Small intestine (tissue), 7 donors: ENCODE results near the gene PROSER2. TPM values are rescaled to one million over a fixed set of nuclear protein-coding genes. Genes with fewer than 3 reads are reported as not detected.
A peak's percentile ranks its signal among the peaks of the same experiment; 100 is the strongest.

Experiments used
- DNase-seq, 2 donors: peaks; one replicate each; pipeline versions ENCODE4 v3.0.0 to v3.0.0-alpha.2; 2013
- FAIRE-seq: peaks from 2 replicates; lab custom pipeline; 2012; peaks lifted over from hg19 to GRCh38; lab: Jason Lieb, UNC
- H3K27ac ChIP-seq, 3 donors: one replicate each; pipeline ENCODE4 v1.5.1; 2013; ENCODE audit warnings: low read length in 2 of 3, mild to moderate bottlenecking in 2 of 3, control low read depth in 1 of 3, inconsistent platforms in 1 of 3, low read depth in 1 of 3, moderate library complexity in 1 of 3
- H3K27me3 ChIP-seq, 3 donors: one replicate each; pipeline ENCODE4 v1.6.1; 2013; ENCODE audit warnings: low read length in 3 of 3, inconsistent platforms in 1 of 3; ENCODE audit not compliant: control insufficient read depth in 3 of 3, insufficient read depth in 3 of 3
- H3K36me3 ChIP-seq, 3 donors: one replicate each; pipeline ENCODE4 v1.6.1; 2013; ENCODE audit warnings: low read length in 3 of 3, inconsistent platforms in 1 of 3, low read depth in 1 of 3, mild to moderate bottlenecking in 1 of 3, moderate library complexity in 1 of 3; ENCODE audit not compliant: control insufficient read depth in 3 of 3, insufficient read depth in 2 of 3
- H3K4me1 ChIP-seq, 3 donors: one replicate each; pipeline ENCODE4 v1.6.1; 2013; ENCODE audit warnings: low read length in 2 of 3, inconsistent platforms in 1 of 3, low read depth in 1 of 3, mild to moderate bottlenecking in 1 of 3, moderate library complexity in 1 of 3; ENCODE audit not compliant: control insufficient read depth in 3 of 3, insufficient read depth in 2 of 3
- H3K4me3 ChIP-seq, 3 donors: one replicate each; pipeline ENCODE4 v1.5.1; 2013; ENCODE audit warnings: low read length in 3 of 3, control low read depth in 1 of 3, inconsistent platforms in 1 of 3, low read depth in 1 of 3, mild to moderate bottlenecking in 1 of 3, moderate library complexity in 1 of 3
- H3K9me3 ChIP-seq, 2 donors: one replicate each; pipeline ENCODE4 v1.6.1; 2013; ENCODE audit warnings: low read depth in 1 of 2, low read length in 1 of 2; ENCODE audit not compliant: control insufficient read depth in 2 of 2, insufficient read depth in 1 of 2
- WGBS, 3 donors: extraction: QIAGEN DNeasy Blood & Tissue Kit; methylation state at CpG; one replicate each; pipeline ENCODE4 v1.1.7; 2013; 5-methylcytosine and 5-hydroxymethylcytosine counted together
- polyA plus RNA-seq, 4 donors: library from polyadenylated mRNA; stranded (reverse) in 3 of 4; unstranded in 1 of 4; fragments of 200-250 nt in 3 of 4; fragments of 120-200 nt in 1 of 4; gene quantifications; one replicate each; pipeline versions ENCODE4 v1.2.1 to v1.2.3, GENCODE V29; 2013
- donor health status: healthy with polysubstance abuse.
- donor health status: control.
- donor health status: control.
- donor health status: Bipolar disorder and iron deficiency.
- donor health status: healthy.

The PROSER2 gene
- polyA plus RNA-seq, 4 donors = 0.54 to 6.8 (median 1.7) TPM; not detected in 1

- H3K27ac ChIP-seq = peak overlapping the region in 1 of 3 donors; percentile 69
- no peaks in the 10 kb centered on the region for H3K27me3 ChIP-seq
- WGBS, 3 donors = 80 to 88% (median 84%) methylated on average over 19 of the region's 19 CpGs
- no peaks in the 10 kb centered on the region for H3K9me3 ChIP-seq
- no peak overlapping the region for H3K4me3 ChIP-seq
- DNase-seq (peak in 1 of 2 donors; percentile 79), FAIRE-seq (no peak)
- peaks cover 7 to 51% (median 17%) of the 10 kb centered on the region in 3 donors for H3K4me1 ChIP-seq
- no peaks in the 10 kb centered on the region for H3K36me3 ChIP-seq
Observed at GRCh38 chr10:11876805-11877590, 53.8 kb downstream of the PROSER2 start.

DNA sequence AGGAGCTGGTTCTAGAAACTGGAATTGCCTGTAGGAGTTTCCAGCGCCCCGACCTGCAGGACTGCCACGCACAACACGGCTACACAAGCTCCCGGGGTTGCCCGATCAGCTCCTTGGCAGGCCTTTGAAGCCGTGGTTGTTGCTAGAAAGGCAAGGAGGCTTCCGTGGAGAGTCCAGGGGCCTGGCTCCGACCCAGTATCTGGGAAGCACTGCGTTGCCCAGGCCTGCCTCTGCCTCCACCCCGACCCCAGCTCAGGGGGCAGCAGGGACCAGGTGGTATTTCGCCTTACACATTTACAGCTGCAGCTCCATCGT lies 54.4 kb downstream of the PROSER2 start:
- Histone ChIP-seq H3K27me3 (no peaks in the 10 kb centered on the region), H3K9me3 (no peaks in the 10 kb centered on the region), H3K4me3 (no peak overlapping the region), H3K27ac (peak overlapping the region in 1 of 3 donors; percentile 69), H3K4me1 (peaks cover 7 to 54% (median 17%) of the 10 kb centered on the region in 3 donors), H3K36me3 (no peaks in the 10 kb centered on the region)
- FAIRE-seq (no peak), DNase-seq (no peak)
- 78 to 82% (median 79%) methylated on average over 13 of the region's 13 CpGs for WGBS, 3 donors

DNA sequence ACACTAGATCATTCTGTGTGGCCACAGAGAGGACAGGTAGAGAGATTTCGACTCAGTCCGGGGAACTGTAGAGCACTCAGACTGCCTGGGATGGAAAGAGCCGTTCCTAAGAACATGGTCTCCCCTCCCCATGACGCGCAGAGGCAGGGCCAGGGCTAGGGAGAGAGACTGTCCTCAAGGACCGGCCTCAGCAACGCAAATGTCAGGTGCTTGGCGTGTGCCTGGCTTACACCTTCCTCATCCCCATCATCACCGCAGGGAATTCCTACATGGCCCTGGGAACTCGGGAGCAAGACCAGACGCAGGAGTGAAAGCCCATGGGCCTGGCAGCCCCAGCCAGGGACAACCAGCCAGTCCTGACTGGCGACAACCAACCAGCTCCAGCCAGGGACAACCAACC lies 55.6 kb downstream of the PROSER2 start:
- no peaks in the 10 kb centered on the region for H3K36me3 ChIP-seq
- no peak overlapping the region for H3K4me3 ChIP-seq
- WGBS, 3 donors = 86 to 88% (median 87%) methylated on average over 11 to 12 of the region's 12 CpGs
- no peaks in the 10 kb centered on the region for H3K27me3 ChIP-seq
- peaks cover 7 to 56% (median 17%) of the 10 kb centered on the region in 3 donors for H3K4me1 ChIP-seq
- FAIRE-seq (no peak), DNase-seq (no peak)
- no peak overlapping the region for H3K27ac ChIP-seq
- H3K9me3 ChIP-seq = no peaks in the 10 kb centered on the region

DNA sequence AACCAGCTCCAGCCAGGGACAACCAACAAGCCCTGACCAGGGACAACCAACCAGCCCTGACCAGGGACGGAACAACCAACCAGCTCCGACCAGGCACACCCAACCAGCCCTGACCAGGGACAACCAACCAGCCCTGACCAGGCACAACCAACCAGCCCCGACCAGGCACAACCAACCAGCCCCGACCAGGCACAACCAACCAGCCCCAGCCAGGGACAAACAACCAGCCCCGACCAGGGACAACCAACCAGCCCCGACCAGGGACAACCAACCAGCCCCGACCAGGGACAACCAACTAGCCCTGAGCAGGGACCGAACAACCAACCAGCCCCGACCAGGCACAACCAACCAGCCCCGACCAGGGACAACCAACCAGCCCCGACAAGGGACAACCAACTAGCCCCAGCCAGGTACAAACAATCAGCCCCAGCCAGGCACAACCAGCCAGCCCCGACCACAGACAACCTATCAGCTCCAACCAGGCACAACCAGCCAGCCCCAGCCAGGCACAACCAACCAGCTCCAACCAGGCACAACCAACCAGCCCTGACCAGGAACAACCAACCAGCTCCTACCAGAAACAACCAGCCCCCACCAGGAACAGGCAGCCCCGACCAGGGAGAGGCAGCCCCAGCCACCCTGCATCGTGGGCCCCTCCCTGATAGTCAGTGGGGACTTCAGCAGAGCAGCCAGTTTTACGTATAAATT lies 56.4 kb downstream of the PROSER2 start:
- DNase-seq = no peak
- no peak for FAIRE-seq
- Histone ChIP-seq H3K36me3 (no peaks in the 10 kb centered on the region), H3K9me3 (no peaks in the 10 kb centered on the region), H3K27ac (no peak overlapping the region), H3K27me3 (no peaks in the 10 kb centered on the region), H3K4me3 (no peak overlapping the region), H3K4me1 (peaks cover 7 to 53% (median 14%) of the 10 kb centered on the region in 3 donors)
- 85 to 91% (median 87%) methylated on average over 15 of the region's 15 CpGs for WGBS, 3 donors

GRCh38 chr10:11880151-11881029 lies 57.2 kb downstream of the PROSER2 start:
- 84 to 90% (median 86%) methylated on average over 24 to 32 of the region's 32 CpGs for WGBS, 3 donors

DNA sequence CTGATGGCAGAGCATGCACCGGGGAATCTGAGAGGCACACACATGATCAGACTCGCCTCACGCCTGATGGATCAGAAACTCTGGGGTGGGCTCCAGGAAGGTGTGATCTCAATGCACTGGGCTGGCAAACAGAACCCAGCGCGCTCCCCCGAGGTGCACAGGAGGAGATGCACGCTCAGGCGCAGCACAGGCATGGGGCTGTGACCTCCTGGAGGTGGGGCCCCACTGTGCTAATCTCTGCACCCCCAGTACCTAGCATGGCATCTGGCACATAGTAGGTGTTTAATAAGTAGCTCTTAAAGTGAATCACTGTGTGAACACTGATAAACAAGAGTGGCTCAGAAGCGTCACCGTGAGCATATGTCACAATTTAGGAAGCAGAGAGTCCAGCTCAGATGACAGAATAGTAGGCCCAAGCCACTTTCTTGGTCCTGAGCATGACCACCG lies 57.9 kb downstream of the PROSER2 start:
- no peak overlapping the region for H3K27ac ChIP-seq
- no peaks in the 10 kb centered on the region for H3K27me3 ChIP-seq
- no peak overlapping the region for H3K4me3 ChIP-seq
- DNase-seq (no peak), FAIRE-seq (no peak)
- no peaks in the 10 kb centered on the region for H3K9me3 ChIP-seq
- no peaks in the 10 kb centered on the region for H3K36me3 ChIP-seq
- 88% methylated on average over 11 of the region's 11 CpGs for WGBS, 3 donors
- peaks cover 0 to 38% (median under 1%) of the 10 kb centered on the region in 3 donors for H3K4me1 ChIP-seq

More at GRCh38 chr10:11880151-11881029, 57.2 kb downstream of the PROSER2 start:
- H3K27me3 ChIP-seq = no peaks in the 10 kb centered on the region
- no peak for DNase-seq
- H3K4me3 ChIP-seq = no peak overlapping the region
- H3K36me3 ChIP-seq = no peaks in the 10 kb centered on the region
- H3K9me3 ChIP-seq = no peaks in the 10 kb centered on the region
- no peak overlapping the region for H3K27ac ChIP-seq
- H3K4me1 ChIP-seq = peaks cover under 1 to 45% (median 6%) of the 10 kb centered on the region in 3 donors
- FAIRE-seq = no peak

GRCh38 chr10:11881477-11882417 lies 58.6 kb downstream of the PROSER2 start:
- Histone ChIP-seq H3K4me3 (no peak overlapping the region), H3K27ac (peak overlapping the region in 1 of 3 donors; percentile 69), H3K4me1 (peaks cover 0 to 31% (median 0%) of the 10 kb centered on the region in 3 donors), H3K9me3 (no peaks in the 10 kb centered on the region), H3K27me3 (no peaks in the 10 kb centered on the region), H3K36me3 (no peaks in the 10 kb centered on the region)
- DNase-seq (peak; percentile 35 to 71), FAIRE-seq (no peak)
- WGBS, 3 donors = 87 to 91% (median 91%) methylated on average over 21 of the region's 21 CpGs
